ENCODE measurements around the gene APLN. TPM values are rescaled to one million over a fixed set of nuclear protein-coding genes. Genes with fewer than 3 reads are reported as not detected.

The APLN gene
- total RNA-seq, 1 experiment from 2014 or later = 8.5 TPM

DNA sequence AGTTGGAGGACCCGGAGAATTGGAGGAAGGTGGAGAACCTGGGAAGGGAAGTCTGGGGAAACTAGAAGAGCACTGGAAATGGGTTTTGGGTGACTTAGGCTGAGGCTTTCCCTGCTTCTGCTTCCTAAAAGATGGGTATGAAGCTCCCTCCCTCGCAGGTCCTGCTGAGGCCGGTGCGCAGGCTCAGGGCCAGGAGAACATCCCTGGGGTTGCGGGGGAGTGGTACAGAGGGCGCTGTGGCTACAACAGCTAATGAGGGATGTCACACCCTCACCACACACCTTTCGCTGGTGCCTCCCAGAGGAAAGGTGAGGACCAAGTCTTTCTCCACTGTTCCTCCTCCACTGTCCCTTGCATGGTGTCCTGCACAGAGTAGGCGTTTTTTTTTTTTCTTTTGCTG lies 15.8 kb downstream of the APLN start:
- ChIA-PET CTCF (no interaction called here), POLR2A (ENCODE audit: unreplicated experiment) (no interaction called here)
- no peaks in the 10 kb centered on the region for H3K9me3 ChIP-seq (ENCODE audit: low read length)
- no peak overlapping the region for H3K9ac ChIP-seq (ENCODE audit: low read length)
- H3K4me3 ChIP-seq (ENCODE audit: low read length) = no peak overlapping the region
- no peaks in the 10 kb centered on the region for H3K9me2 ChIP-seq (replicated peaks; ENCODE audit: low read length)
- H3K27ac ChIP-seq (ENCODE audit: low read length) = no peak overlapping the region
- BruUV-seq (replicated peaks) = no TSS peak
- H4K20me1 ChIP-seq (ENCODE audit: low read length) = no peaks in the 10 kb centered on the region
- no peak for DNase-seq
- no peaks in the 10 kb centered on the region for H3F3A ChIP-seq (ENCODE audit: low read length, unreplicated experiment)
- H3K4me1 ChIP-seq (ENCODE audit: insufficient read depth, low read length) = no peaks in the 10 kb centered on the region
- H2AFZ ChIP-seq (ENCODE audit: low read length) = no peak overlapping the region
- TF ChIP-seq EZH2 (IDR thresholded peaks at IDR 0.05; ENCODE audit: low read length, unreplicated experiment) (no peak), EZH2phosphoT487 (IDR thresholded peaks at IDR 0.05; ENCODE audit: borderline replicate concordance, low read length) (no peak)
- TF ChIP-seq, protein P1, sequence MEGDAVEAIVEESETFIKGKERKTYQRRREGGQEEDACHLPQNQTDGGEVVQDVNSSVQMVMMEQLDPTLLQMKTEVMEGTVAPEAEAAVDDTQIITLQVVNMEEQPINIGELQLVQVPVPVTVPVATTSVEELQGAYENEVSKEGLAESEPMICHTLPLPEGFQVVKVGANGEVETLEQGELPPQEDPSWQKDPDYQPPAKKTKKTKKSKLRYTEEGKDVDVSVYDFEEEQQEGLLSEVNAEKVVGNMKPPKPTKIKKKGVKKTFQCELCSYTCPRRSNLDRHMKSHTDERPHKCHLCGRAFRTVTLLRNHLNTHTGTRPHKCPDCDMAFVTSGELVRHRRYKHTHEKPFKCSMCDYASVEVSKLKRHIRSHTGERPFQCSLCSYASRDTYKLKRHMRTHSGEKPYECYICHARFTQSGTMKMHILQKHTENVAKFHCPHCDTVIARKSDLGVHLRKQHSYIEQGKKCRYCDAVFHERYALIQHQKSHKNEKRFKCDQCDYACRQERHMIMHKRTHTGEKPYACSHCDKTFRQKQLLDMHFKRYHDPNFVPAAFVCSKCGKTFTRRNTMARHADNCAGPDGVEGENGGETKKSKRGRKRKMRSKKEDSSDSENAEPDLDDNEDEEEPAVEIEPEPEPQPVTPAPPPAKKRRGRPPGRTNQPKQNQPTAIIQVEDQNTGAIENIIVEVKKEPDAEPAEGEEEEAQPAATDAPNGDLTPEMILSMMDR (conservative IDR thresholded peaks at IDR 0.05; ENCODE audit: low read depth, low read length) = no peak
- no peaks in the 10 kb centered on the region for H3K27me3 ChIP-seq (ENCODE audit: low read length)
- no peaks in the 10 kb centered on the region for H3K79me2 ChIP-seq (ENCODE audit: low read length)
- H3K36me3 ChIP-seq (ENCODE audit: low read depth, low read length) = no peaks in the 10 kb centered on the region
- intact Hi-C loops (cut with micrococcal nuclease) = loop anchor here (10.0 kb wide), 1 partner anchor 186 kb away; no protein-coding TSS in a partner anchor
- no peak overlapping the region for H3K4me2 ChIP-seq (ENCODE audit: low read length)
- ATAC-seq = no peak

DNA sequence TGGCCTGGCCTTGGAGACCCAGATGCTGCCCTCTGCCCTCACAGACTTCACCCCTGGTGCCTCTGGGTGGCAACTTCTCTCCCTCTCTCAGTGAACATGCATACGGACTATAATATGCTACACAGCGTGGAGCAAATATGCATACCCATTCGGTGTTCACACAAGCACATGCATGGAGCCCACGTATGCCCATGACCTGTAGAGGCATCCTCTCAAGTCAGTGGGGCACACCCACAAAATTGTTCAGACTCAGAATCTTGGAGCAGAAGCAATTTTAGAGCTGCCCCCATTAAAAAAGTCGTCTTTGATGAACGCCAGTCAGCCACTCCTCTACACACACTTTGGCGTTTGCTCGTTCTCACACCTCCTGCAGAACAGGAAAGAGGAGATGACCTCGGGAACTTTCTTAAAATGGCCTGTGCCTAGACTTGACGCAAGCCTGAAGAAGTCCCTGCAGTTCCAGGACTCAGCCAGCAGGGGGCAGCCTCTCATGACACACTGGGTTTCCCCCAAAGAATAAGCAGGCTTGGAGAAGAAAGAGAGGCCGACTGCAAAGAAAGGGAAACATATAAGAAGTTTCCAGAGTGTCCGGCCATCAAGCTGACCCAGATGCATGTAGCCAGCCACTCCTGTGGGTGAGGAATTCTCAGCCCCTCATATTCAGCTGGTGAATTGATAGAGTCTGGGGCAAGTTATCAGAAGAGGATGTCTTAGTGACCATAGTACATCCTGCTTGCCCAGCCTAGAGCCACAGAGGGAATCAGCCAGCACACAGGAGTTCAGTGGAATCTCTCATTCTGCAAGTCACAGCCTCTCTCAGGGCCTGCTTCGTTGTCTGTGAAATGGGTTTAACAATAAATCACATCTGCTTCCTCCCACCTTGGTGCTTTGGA lies 17.3 kb downstream of the APLN start:
- BruUV-seq (replicated peaks) = no TSS peak
- DNase-seq (peak; percentile 75), ATAC-seq (peak; percentile 79)
- Histone ChIP-seq H3K4me3 (ENCODE audit: low read length) (no peak overlapping the region), H3K4me1 (ENCODE audit: insufficient read depth, low read length) (no peaks in the 10 kb centered on the region), H3F3A (ENCODE audit: low read length, unreplicated experiment) (no peaks in the 10 kb centered on the region), H4K20me1 (ENCODE audit: low read length) (no peaks in the 10 kb centered on the region), H2AFZ (ENCODE audit: low read length) (peak overlapping the region; percentile 25; the same call in 1 of the 2 replicates), H3K79me2 (ENCODE audit: low read length) (no peaks in the 10 kb centered on the region), H3K36me3 (ENCODE audit: low read depth, low read length) (no peaks in the 10 kb centered on the region), H3K9me3 (ENCODE audit: low read length) (no peaks in the 10 kb centered on the region), H3K27me3 (ENCODE audit: low read length) (no peaks in the 10 kb centered on the region), H3K9ac (ENCODE audit: low read length) (no peak overlapping the region), H3K27ac (ENCODE audit: low read length) (no peak overlapping the region), H3K4me2 (ENCODE audit: low read length) (no peak overlapping the region), H3K9me2 (replicated peaks; ENCODE audit: low read length) (no peaks in the 10 kb centered on the region)
- no peak for TF ChIP-seq EZH2phosphoT487 (IDR thresholded peaks at IDR 0.05; ENCODE audit: borderline replicate concordance, low read length)
- TF ChIP-seq, protein P1 (conservative IDR thresholded peaks at IDR 0.05; ENCODE audit: low read depth, low read length) = peak; percentile 88
- no peak for TF ChIP-seq EZH2 (IDR thresholded peaks at IDR 0.05; ENCODE audit: low read length, unreplicated experiment)
- CTCF ChIA-PET = interaction anchor here (0.6 to 0.8 kb wide), 3 partner anchors 13 to 116 kb away, joined by 3 to 9 read pairs (median 8); no protein-coding TSS in a partner anchor
- intact Hi-C loops (cut with micrococcal nuclease) = loop anchor here (1.0 to 10.0 kb wide), 2 partner anchors 89 to 187 kb away; no protein-coding TSS in a partner anchor
- POLR2A ChIA-PET (ENCODE audit: unreplicated experiment) = no interaction called here
